ENCODE data around the gene NHERF1.

- TF ChIP-seq CTCF (IDR thresholded peaks at IDR 0.05; ENCODE audit: insufficient read depth, low read depth, low read length) (no peak), EZH2 (IDR thresholded peaks at IDR 0.05; ENCODE audit: insufficient read depth, low read length) (no peak)
Observed at GRCh38 chr17:74803971-74804370, 55.5 kb downstream of the NHERF1 start.

All from astrocyte (in vitro differentiated cells and primary cell).